ENCODE data around the gene MAN2B2.

- TF ChIP-seq, protein P1, sequence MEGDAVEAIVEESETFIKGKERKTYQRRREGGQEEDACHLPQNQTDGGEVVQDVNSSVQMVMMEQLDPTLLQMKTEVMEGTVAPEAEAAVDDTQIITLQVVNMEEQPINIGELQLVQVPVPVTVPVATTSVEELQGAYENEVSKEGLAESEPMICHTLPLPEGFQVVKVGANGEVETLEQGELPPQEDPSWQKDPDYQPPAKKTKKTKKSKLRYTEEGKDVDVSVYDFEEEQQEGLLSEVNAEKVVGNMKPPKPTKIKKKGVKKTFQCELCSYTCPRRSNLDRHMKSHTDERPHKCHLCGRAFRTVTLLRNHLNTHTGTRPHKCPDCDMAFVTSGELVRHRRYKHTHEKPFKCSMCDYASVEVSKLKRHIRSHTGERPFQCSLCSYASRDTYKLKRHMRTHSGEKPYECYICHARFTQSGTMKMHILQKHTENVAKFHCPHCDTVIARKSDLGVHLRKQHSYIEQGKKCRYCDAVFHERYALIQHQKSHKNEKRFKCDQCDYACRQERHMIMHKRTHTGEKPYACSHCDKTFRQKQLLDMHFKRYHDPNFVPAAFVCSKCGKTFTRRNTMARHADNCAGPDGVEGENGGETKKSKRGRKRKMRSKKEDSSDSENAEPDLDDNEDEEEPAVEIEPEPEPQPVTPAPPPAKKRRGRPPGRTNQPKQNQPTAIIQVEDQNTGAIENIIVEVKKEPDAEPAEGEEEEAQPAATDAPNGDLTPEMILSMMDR (IDR thresholded peaks at IDR 0.05 in 8 of 11, conservative IDR thresholded peaks at IDR 0.05 in 3 of 11): no peak
- TF ChIP-seq POLR2AphosphoS5 (IDR thresholded peaks at IDR 0.05) (no peak), POLR2A (IDR thresholded peaks at IDR 0.05) (no peak)
Measured at GRCh38 chr4:6614701-6615230, 39.8 kb downstream of the MAN2B2 start.
